Activated CD8-positive, alpha-beta memory T cell treated with anti-CD3 and anti-CD28 coated beads, Interleukin-2, amount 50 U/mL, for 24 hours (primary cell): ENCODE results near the gene PCNT.

Experiments used
- DNase-seq: peaks from one replicate; pipeline ENCODE4 v3.0.0-alpha.2; 2020; ENCODE audit errors: extremely low read depth

Gene PCNT, protein sequence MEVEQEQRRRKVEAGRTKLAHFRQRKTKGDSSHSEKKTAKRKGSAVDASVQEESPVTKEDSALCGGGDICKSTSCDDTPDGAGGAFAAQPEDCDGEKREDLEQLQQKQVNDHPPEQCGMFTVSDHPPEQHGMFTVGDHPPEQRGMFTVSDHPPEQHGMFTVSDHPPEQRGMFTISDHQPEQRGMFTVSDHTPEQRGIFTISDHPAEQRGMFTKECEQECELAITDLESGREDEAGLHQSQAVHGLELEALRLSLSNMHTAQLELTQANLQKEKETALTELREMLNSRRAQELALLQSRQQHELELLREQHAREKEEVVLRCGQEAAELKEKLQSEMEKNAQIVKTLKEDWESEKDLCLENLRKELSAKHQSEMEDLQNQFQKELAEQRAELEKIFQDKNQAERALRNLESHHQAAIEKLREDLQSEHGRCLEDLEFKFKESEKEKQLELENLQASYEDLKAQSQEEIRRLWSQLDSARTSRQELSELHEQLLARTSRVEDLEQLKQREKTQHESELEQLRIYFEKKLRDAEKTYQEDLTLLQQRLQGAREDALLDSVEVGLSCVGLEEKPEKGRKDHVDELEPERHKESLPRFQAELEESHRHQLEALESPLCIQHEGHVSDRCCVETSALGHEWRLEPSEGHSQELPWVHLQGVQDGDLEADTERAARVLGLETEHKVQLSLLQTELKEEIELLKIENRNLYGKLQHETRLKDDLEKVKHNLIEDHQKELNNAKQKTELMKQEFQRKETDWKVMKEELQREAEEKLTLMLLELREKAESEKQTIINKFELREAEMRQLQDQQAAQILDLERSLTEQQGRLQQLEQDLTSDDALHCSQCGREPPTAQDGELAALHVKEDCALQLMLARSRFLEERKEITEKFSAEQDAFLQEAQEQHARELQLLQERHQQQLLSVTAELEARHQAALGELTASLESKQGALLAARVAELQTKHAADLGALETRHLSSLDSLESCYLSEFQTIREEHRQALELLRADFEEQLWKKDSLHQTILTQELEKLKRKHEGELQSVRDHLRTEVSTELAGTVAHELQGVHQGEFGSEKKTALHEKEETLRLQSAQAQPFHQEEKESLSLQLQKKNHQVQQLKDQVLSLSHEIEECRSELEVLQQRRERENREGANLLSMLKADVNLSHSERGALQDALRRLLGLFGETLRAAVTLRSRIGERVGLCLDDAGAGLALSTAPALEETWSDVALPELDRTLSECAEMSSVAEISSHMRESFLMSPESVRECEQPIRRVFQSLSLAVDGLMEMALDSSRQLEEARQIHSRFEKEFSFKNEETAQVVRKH (N-terminal part only)

DNA sequence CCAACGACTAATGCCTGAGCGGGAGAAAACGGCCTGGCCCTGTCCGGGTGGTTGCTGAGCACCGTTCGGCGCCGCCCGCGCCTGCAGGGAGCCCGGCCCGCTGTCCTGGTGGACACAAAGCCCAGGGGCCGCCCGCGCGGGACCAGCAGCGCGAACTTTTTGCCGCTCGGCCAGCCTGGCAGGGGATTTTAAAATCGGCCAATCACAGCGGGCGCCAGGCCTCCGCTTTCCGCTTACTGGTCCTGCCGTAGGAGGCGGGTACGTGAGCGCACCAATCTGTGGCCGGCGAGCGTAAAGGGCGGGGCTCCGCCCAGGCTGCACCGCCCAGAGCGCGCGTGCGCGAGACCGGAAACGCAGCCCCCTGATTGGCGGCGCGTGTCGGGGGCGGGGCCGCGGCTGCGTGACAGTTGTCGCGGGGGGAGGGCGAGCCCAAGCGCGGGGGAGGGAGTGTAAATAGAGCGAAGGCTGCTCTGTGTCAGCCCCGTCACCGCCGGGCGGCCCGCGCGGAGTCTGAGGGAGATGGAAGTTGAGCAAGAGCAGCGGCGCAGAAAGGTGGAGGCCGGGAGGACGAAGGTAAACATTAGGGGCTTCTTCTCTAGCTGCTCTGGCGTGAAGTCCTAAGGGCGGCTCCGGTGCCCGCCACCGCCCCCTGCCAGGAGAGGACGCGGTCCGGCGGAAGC, at the start of gene PCNT, which contains the start of gene C21orf58:
PCNT (plus strand) TSS at position 447 of the 680 bp plus-strand sequence; CDS start at position 520, 73 bp downstream.
C21orf58 (minus strand) TSS at position 161 of the 680 bp plus-strand sequence. CDS start 1,132 bp downstream, outside the sequence.
- peak; percentile 91 for DNase-seq

- no peak for DNase-seq
Measured at GRCh38 chr21:46274797-46275390, 49.1 kb upstream of the PCNT start.

DNA sequence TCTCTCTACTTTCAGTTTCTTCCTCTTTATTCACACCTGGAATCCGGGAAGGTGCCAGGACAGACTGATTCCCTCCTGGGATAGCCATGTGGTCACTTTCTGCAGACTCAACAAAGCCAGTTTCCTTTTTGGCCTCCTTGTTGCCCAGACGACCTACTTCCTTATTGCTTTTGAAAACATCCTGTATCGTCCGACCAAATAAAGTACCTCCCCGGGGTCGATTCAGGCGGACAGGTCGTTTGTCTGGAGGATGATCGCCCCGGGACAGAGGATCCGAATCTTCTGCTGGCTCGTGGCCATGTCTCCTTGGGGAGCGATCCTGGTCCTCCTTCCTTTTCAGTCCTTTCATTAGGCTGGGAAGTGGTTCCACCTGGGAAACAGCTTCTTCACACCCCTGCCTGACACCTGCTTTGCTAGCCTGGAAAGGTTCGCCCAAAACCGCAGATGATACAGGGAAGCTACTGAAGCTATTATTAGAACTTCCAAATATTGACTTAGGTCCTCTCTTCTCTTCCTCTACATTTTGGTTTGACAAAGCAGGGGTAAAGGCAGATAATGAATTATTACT, 39.8 kb upstream of the PCNT start:
- DNase-seq = no peak

DNA sequence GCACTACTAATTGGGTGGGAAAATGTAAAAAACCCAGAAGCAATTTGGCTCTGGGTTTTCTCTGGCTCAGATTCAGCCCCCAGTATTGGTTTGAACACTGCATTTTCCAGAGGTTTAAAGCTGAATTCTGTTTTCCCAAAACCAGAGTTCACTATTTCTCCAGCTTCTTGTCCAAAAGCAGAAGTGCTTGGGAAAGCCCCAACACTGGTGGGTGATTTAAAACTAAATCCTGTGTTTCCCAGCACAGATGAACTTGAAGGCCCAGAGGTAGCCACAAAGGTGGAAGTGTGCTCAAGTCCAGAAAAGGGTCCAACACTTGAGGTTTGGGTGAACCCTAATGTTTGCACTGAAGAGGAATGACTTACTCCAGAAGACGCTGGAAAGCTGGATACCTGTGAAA, 39.2 kb upstream of the PCNT start:
- DNase-seq = no peak

DNA sequence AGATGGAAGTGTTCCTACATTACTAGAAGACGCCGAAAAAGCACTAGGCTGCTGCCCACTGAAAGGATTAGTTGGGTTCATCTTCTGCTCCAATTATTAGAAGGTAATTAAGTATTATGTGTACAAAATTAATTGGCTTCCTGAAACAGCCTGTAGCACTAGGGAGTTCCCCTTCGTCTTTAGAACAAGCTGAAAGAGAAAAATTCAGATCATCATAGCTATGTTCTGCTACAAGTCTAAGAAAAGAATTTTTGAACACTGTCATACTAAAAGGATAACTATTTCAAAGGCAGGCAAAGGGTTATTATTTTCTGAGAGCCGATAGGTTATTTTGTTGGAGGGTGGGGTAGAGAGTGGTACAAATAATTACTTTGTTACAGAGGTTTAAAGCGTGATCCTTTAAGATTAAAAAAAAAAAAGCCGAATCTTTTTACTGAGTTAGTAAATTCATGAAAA, 38.7 kb upstream of the PCNT start, which contains the start of gene MCM3AP:
MCM3AP (minus strand) TSS at position 406 of the 456 bp plus-strand sequence; CDS start at position 81, 325 bp downstream.
- DNase-seq = no peak

- DNase-seq = peak; percentile 62
Measured at GRCh38 chr21:46285761-46286647, 38.0 kb upstream of the PCNT start, which contains the start of gene YBEY. YBEY (plus strand) TSS chr21:46286342; CDS start chr21:46286914, 572 bp downstream.

DNA sequence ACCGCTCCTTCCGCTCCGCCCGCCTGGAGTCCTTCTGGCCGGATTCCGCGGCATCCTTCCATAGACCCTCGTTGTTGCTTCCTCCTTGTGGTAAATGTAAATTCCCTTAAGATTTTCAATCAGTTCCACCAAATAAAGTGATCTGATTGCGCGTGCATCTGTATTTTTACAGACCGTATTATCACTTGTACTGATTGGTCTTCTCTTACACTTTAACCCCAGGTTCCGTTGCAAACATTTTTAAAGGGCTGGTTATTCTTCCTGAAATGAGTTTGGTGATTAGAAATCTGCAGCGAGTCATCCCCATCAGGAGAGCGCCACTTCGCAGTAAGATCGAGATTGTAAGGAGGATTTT, 37.3 kb upstream of the PCNT start:
- no peak for DNase-seq

DNA sequence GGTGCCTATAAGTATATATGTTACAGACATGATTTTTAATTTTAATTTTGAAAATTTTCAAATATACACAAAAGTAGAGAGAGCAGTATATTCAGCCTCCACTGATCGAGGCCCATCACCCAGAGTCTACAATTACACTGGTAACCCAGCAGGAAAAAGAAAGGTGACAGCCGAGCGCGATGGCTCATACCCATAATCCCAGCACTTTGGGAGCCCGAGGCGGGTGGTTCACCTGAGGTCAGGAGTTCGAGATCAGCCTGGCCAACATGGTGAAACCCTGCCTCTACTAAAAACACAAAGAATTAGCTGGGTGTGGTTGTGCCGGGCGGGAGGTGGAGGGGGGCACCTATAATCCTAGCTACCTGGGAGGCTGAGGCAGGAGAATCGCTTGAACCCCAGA, 36.4 kb upstream of the PCNT start:
- DNase-seq = no peak

- no peak for DNase-seq
Measured at GRCh38 chr21:46289655-46290179, 34.2 kb upstream of the PCNT start.

DNA sequence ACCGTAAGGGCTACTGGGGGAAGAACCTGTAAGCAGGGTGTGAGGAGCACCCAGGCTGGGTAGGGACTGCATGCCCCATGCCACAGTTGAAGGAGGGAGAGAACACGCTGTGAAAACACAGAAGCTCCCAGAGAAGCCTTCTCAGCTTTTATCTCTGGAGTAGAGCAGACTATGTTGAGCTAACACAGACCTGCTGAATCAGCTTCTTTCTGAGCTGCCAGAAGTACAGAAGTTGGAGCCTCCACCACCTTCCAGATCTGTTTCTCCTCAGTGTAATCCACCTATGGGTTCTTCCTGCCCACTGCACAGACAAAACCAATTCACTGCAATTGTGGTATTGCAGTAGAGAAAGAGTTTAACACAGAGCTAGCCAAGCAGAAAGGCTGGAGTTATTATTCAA, 32.4 kb upstream of the PCNT start:
- no peak for DNase-seq

GRCh38 chr21:46294647-46295176, 29.2 kb upstream of the PCNT start:
- DNase-seq = no peak

GRCh38 chr21:46295177-46295770, 28.7 kb upstream of the PCNT start:
- no peak for DNase-seq

- DNase-seq = peak; percentile 24
Measured at GRCh38 chr21:46295996-46296752, 27.8 kb upstream of the PCNT start.

GRCh38 chr21:46297338-46298271, 26.4 kb upstream of the PCNT start:
- DNase-seq = no peak

DNA sequence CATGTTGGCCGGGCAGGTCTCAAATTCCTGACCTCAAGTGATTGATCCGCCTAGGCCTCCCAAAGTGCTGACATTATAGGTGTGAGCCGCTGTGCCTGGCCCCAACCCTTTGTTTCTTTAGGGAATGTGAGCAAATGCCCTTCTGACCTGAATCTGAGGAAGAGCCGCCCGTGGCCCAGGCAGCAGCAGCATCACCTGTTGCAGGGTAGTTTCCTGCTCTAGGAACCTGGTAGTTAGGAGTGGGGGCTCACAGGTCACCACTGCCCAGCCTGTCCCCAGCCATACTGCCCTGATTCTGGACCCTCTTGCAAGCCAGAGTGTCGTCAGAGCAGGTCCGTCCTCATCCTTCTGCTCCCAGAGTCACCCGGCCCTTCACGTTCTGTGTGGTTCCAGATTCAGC, 24.8 kb upstream of the PCNT start:
- no peak for DNase-seq

GRCh38 chr21:46301759-46302158, 22.2 kb upstream of the PCNT start:
- DNase-seq = no peak
